ENCODE measurements around the gene MGMT. TPM values are rescaled to one million over a fixed set of nuclear protein-coding genes. Genes with fewer than 3 reads are reported as not detected.

The MGMT gene
- polyA plus RNA-seq, 3 donors = 9.5 to 23.5 (median 17.5) TPM

DNA sequence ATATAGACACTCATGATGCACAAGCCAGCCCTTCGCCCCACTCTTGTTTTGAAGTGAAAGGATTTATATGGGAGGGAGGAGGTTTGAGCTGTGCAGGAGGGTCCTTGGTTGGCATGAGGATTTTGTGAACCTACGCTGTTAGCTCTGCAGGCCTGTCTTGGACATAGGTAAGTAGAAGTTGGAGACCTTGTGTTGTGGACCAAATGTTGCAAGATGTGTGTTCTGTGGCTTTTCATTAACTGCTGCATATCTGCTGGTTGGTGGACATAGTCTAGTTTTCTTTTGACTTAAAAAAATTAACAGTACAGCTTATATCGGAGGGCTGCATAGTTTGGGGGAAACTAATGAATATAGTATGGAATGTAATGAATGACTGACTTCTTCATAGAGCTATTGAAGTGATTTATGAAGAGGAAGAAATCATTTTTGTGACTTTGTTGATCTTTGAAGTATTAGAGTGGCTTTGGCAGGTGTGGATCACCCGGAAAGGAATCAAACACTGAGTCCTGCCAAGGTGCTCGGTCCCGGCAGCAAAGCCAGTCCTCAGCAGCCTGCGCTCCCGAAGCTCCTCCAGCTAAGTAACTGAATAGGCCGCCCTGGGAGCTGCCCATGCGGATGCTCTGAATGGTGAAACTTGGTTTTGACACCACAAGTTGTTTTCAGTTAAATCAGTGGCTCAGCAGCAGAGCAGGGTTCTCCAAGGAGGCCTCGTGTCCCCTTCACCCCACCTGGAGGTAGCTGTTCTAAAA lies 3.2 kb downstream of the MGMT start:
- no peaks in the 10 kb centered on the region for H4K20me1 ChIP-seq (ENCODE audit: insufficient read depth, low read length)
- WGBS (ENCODE audit: insufficient coverage) = 76% methylated on average over 7 of the region's 11 CpGs
- H3K4me1 ChIP-seq (ENCODE audit: control insufficient read depth in 1 of 2, insufficient read depth in 2 of 2, low read length in 2 of 2) = peaks cover 12 to 18% of the 10 kb centered on the region in 2 donors
- H3K36me3 ChIP-seq (replicated peaks in 1 of 2; ENCODE audit: control insufficient read depth in 1 of 2, insufficient read depth in 2 of 2, low read length in 2 of 2) = peaks cover 0 to 10% of the 10 kb centered on the region in 2 donors
- no peak for DNase-seq
- TF ChIP-seq, protein P1, sequence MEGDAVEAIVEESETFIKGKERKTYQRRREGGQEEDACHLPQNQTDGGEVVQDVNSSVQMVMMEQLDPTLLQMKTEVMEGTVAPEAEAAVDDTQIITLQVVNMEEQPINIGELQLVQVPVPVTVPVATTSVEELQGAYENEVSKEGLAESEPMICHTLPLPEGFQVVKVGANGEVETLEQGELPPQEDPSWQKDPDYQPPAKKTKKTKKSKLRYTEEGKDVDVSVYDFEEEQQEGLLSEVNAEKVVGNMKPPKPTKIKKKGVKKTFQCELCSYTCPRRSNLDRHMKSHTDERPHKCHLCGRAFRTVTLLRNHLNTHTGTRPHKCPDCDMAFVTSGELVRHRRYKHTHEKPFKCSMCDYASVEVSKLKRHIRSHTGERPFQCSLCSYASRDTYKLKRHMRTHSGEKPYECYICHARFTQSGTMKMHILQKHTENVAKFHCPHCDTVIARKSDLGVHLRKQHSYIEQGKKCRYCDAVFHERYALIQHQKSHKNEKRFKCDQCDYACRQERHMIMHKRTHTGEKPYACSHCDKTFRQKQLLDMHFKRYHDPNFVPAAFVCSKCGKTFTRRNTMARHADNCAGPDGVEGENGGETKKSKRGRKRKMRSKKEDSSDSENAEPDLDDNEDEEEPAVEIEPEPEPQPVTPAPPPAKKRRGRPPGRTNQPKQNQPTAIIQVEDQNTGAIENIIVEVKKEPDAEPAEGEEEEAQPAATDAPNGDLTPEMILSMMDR (IDR thresholded peaks at IDR 0.05) = no peak
- H3K27me3 ChIP-seq (ENCODE audit: control insufficient read depth in 2 of 2, insufficient read depth in 2 of 2, low read length in 2 of 2) = no peaks in the 10 kb centered on the region
- H3K27ac ChIP-seq (ENCODE audit: low read depth in 1 of 2, low read length in 2 of 2) = no peak overlapping the region
- Mint-ChIP-seq H3K36me3 (peaks cover 5 to 7% of the 10 kb centered on the region in 2 donors), H3K4me1 (peaks cover 6% of the 10 kb centered on the region), H3K9me3 (peaks cover 0 to 13% (median 2%) of the 10 kb centered on the region in 7 donors), H3K27me3 (ENCODE audit: low read depth in 3 of 3) (peaks cover 0 to 2% (median 0%) of the 10 kb centered on the region in 3 donors), H3K27ac (no peak overlapping the region), H3K4me3 (no peak overlapping the region)
- intact Hi-C loops (cut with micrococcal nuclease) = no loop called here
- no peak overlapping the region for H2AFZ ChIP-seq (ENCODE audit: insufficient read depth, low read depth, low read length, poor library complexity, severe bottlenecking)
- no peak overlapping the region for H3K4me3 ChIP-seq (replicated peaks in 1 of 3; ENCODE audit: low read depth in 2 of 3, low read length in 3 of 3)
- no peak overlapping the region for H3K4me2 ChIP-seq (replicated peaks; ENCODE audit: extremely low read depth, low read length, poor library complexity, severe bottlenecking)
- H3K9ac ChIP-seq (ENCODE audit: insufficient read depth, low read length, poor library complexity, severe bottlenecking) = no peak overlapping the region
- H3K79me2 ChIP-seq (ENCODE audit: insufficient read depth, low read length) = no peaks in the 10 kb centered on the region
- H3K9me3 ChIP-seq (replicated peaks in 1 of 2; ENCODE audit: control insufficient read depth in 1 of 2, insufficient read depth in 1 of 2, low read length in 2 of 2) = peaks cover 0 to 4% of the 10 kb centered on the region in 2 donors

DNA sequence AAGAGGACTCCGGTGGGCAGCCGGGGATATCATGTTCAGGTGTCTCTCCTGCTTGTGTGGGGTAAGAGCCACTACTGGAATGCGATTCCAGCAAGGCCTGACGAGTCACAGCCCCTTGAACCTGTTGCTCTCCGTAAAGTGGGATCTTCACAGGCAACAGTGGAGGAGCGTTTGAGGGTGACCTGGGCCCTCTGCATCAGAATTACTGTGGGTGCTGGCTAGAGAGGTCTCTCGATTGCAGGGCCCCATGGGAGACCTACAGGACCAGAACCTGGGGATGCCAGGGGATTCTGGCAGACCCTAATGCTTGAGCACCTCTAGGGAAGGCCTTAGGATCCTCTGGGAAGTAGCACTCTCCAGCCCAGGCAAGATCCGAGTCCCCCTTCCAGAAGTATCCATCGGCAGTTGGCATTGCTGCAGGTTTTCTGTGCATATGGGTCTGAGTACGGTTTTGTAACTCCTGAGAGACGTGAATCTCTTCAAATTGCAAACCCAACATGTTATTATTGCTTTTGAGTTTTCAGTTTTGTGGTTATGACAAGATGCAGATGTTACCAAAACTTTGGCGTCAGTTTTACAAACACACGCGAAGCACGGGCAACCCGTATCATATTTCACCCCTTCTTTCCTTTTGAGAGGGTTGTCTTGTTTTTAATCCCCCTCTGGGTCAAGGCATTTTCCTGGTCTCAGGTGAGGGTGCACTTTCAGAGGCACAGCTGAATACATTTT lies 4.6 kb downstream of the MGMT start:
- Mint-ChIP-seq H3K36me3 (peaks cover 5 to 7% of the 10 kb centered on the region in 2 donors), H3K27ac (no peak overlapping the region), H3K4me3 (no peak overlapping the region), H3K4me1 (peaks cover 6% of the 10 kb centered on the region), H3K27me3 (ENCODE audit: low read depth in 3 of 3) (peaks cover 0 to 2% (median 0%) of the 10 kb centered on the region in 3 donors), H3K9me3 (peaks cover 2 to 13% (median 5%) of the 10 kb centered on the region in 7 donors)
- no peaks in the 10 kb centered on the region for H3K79me2 ChIP-seq (ENCODE audit: insufficient read depth, low read length)
- WGBS (ENCODE audit: insufficient coverage) = over 99% methylated on average over 7 of the region's 16 CpGs
- TF ChIP-seq, protein P1 (IDR thresholded peaks at IDR 0.05) = no peak
- H3K27me3 ChIP-seq (ENCODE audit: control insufficient read depth in 2 of 2, insufficient read depth in 2 of 2, low read length in 2 of 2) = no peaks in the 10 kb centered on the region
- intact Hi-C loops (cut with micrococcal nuclease) = no loop called here
- H3K27ac ChIP-seq (ENCODE audit: low read depth in 1 of 2, low read length in 2 of 2) = no peak overlapping the region
- peaks cover 0 to 10% of the 10 kb centered on the region in 2 donors for H3K36me3 ChIP-seq (replicated peaks in 1 of 2; ENCODE audit: control insufficient read depth in 1 of 2, insufficient read depth in 2 of 2, low read length in 2 of 2)
- DNase-seq = no peak
- H3K9me3 ChIP-seq (replicated peaks in 1 of 2; ENCODE audit: control insufficient read depth in 1 of 2, insufficient read depth in 1 of 2, low read length in 2 of 2) = peaks cover 0 to 7% of the 10 kb centered on the region in 2 donors
- no peak overlapping the region for H3K4me2 ChIP-seq (replicated peaks; ENCODE audit: extremely low read depth, low read length, poor library complexity, severe bottlenecking)
- H4K20me1 ChIP-seq (ENCODE audit: insufficient read depth, low read length) = no peaks in the 10 kb centered on the region
- H2AFZ ChIP-seq (ENCODE audit: insufficient read depth, low read depth, low read length, poor library complexity, severe bottlenecking) = no peak overlapping the region
- H3K4me3 ChIP-seq (replicated peaks in 1 of 3; ENCODE audit: low read depth in 2 of 3, low read length in 3 of 3) = no peak overlapping the region
- no peak overlapping the region for H3K9ac ChIP-seq (ENCODE audit: insufficient read depth, low read length, poor library complexity, severe bottlenecking)
- peaks cover 8 to 12% of the 10 kb centered on the region in 2 donors for H3K4me1 ChIP-seq (ENCODE audit: control insufficient read depth in 1 of 2, insufficient read depth in 2 of 2, low read length in 2 of 2)

All from CD14-positive monocyte (primary cell).